ENCODE results near the gene SEZ6L2. TPM values are rescaled to one million over a fixed set of nuclear protein-coding genes. Genes with fewer than 3 reads are reported as not detected.

SEZ6L2 gene
- total and polyA plus RNA-seq, 2 of the 8 experiments (the other 6 are each of a cell fraction or from before 2014, with no cell fraction given) = 43.5 to 47.7 TPM

GRCh38 chr16:29922986-29923501 is 23.7 kb upstream of the SEZ6L2 start (continued):
- TF ChIP-seq HDAC2 (IDR thresholded peaks at IDR 0.05; ENCODE audit: borderline replicate concordance in 1 of 2, low read depth in 2 of 2, low read length in 2 of 2) (no peak), EZH2 (IDR thresholded peaks at IDR 0.05; ENCODE audit: low read depth, low read length, severe bottlenecking) (no peak), PHF8 (conservative IDR thresholded peaks at IDR 0.05; ENCODE audit: low read depth, low read length) (no peak), BACH1 (IDR thresholded peaks at IDR 0.05; ENCODE audit: low read length) (no peak)
